Stimulated activated CD4-positive, alpha-beta T cell treated with anti-CD3 and anti-CD28 coated beads, Interleukin-15, amount 100 ng/mL, for 24 hours (primary cell): ENCODE measurements around the gene KRTAP10-1.
A peak's percentile ranks its signal among the peaks of the same experiment; 100 is the strongest.

Experiments
- DNase-seq: peaks from one replicate; pipeline ENCODE4 v3.0.0-alpha.2; 2020

Gene KRTAP10-1

GRCh38 chr21:44547656-44548331, 7.8 kb upstream of the KRTAP10-1 start:
- DNase-seq: peak; percentile 23

GRCh38 chr21:44544566-44544965, 4.6 kb upstream of the KRTAP10-1 start:
- DNase-seq: no peak

GRCh38 chr21:44542716-44543115, 2.7 kb upstream of the KRTAP10-1 start:
- no peak for DNase-seq

GRCh38 chr21:44540741-44541288, 820 bp upstream of the KRTAP10-1 start:
- DNase-seq: no peak

- DNase-seq: no peak
Observed at GRCh38 chr21:44539046-44539445, 949 bp downstream of the KRTAP10-1 start.

GRCh38 chr21:44537930-44538911, 1.8 kb downstream of the KRTAP10-1 start:
- DNase-seq: no peak

- no peak for DNase-seq
Observed at GRCh38 chr21:44535963-44536362, 4.0 kb downstream of the KRTAP10-1 start.

GRCh38 chr21:44534688-44535087, 5.3 kb downstream of the KRTAP10-1 start:
- no peak for DNase-seq

- DNase-seq: no peak
Observed at GRCh38 chr21:44533891-44534627, 5.9 kb downstream of the KRTAP10-1 start.

GRCh38 chr21:44533121-44533890, 6.7 kb downstream of the KRTAP10-1 start:
- no peak for DNase-seq

- DNase-seq: no peak
Observed at GRCh38 chr21:44532712-44533111, 7.3 kb downstream of the KRTAP10-1 start.

- DNase-seq: no peak
Observed at GRCh38 chr21:44531606-44532564, 8.1 kb downstream of the KRTAP10-1 start.

GRCh38 chr21:44530903-44531605, 8.9 kb downstream of the KRTAP10-1 start:
- DNase-seq: no peak

- DNase-seq: no peak
Observed at GRCh38 chr21:44530221-44530902, 9.6 kb downstream of the KRTAP10-1 start.

GRCh38 chr21:44529503-44530125, 10.4 kb downstream of the KRTAP10-1 start:
- no peak for DNase-seq

- no peak for DNase-seq
Observed at GRCh38 chr21:44529011-44529421, 11.0 kb downstream of the KRTAP10-1 start.

GRCh38 chr21:44528634-44528995, 11.4 kb downstream of the KRTAP10-1 start:
- DNase-seq: no peak

- no peak for DNase-seq
Observed at GRCh38 chr21:44527983-44528633, 11.9 kb downstream of the KRTAP10-1 start.
